ENCODE measurements around the gene FAM107A. TPM values are rescaled to one million over a fixed set of nuclear protein-coding genes. Genes with fewer than 3 reads are reported as not detected.
A peak's percentile ranks its signal among the peaks of the same experiment; 100 is the strongest.

Gene FAM107A
- total and polyA plus RNA-seq, 2 of the 13 experiments (the other 11 are each of a cell fraction or from before 2014, with no cell fraction given) = not detected

- no peak for TF ChIP-seq MZF1 (CRISPR knock-in tag; IDR thresholded peaks at IDR 0.05; ENCODE audit: borderline replicate concordance)
- no peak for TF ChIP-seq BRCA1 (CRISPR knock-in tag; IDR thresholded peaks at IDR 0.05)
- TF ChIP-seq RELA (CRISPR knock-in tag; IDR thresholded peaks at IDR 0.05) = no peak
- TF ChIP-seq BRF2 (CRISPR knock-in tag; IDR thresholded peaks at IDR 0.05) = no peak
- TF ChIP-seq FOXP1 (IDR thresholded peaks at IDR 0.05) = no peak
- no peak for TF ChIP-seq FOXP1 (CRISPR knock-in tag; IDR thresholded peaks at IDR 0.05)
- no peak for TF ChIP-seq ARID3A (IDR thresholded peaks at IDR 0.05; ENCODE audit: low read depth, low read length)
- TF ChIP-seq NFYC (CRISPR knock-in tag; IDR thresholded peaks at IDR 0.05) = peak; percentile 58
- TF ChIP-seq ZBTB3 (CRISPR knock-in tag; IDR thresholded peaks at IDR 0.05; ENCODE audit: borderline replicate concordance, low read depth) = no peak
- TF ChIP-seq FOXP4 (CRISPR knock-in tag; IDR thresholded peaks at IDR 0.05) = peak; percentile 25; the same call in 1 of the 2 replicates
- no peak for TF ChIP-seq E2F5 (CRISPR knock-in tag; conservative IDR thresholded peaks at IDR 0.05)
- peak; percentile 75 for TF ChIP-seq HNF1B (CRISPR knock-in tag; IDR thresholded peaks at IDR 0.05)
- no peak for TF ChIP-seq MIXL1 (CRISPR knock-in tag; IDR thresholded peaks at IDR 0.05)
- no peak for TF ChIP-seq SRF (IDR thresholded peaks at IDR 0.05; ENCODE audit: low read depth, low read length)
- TF ChIP-seq XRCC5 (optimal IDR thresholded peaks at IDR 0.05; ENCODE audit: low read length) = no peak
- TF ChIP-seq ZXDC (CRISPR knock-in tag; IDR thresholded peaks at IDR 0.05) = no peak
- no peak for TF ChIP-seq ARID2 (CRISPR knock-in tag; IDR thresholded peaks at IDR 0.05; ENCODE audit: borderline replicate concordance)
- TF ChIP-seq TBX3 (IDR thresholded peaks at IDR 0.05; ENCODE audit: borderline replicate concordance) = no peak
- TF ChIP-seq FLYWCH1 (CRISPR knock-in tag; IDR thresholded peaks at IDR 0.05) = no peak
- no peak for TF ChIP-seq ELF4 (CRISPR knock-in tag; IDR thresholded peaks at IDR 0.05; ENCODE audit: borderline replicate concordance)
- no peak for TF ChIP-seq ETV6 (CRISPR knock-in tag; conservative IDR thresholded peaks at IDR 0.05)
- TF ChIP-seq HOXA9 (CRISPR knock-in tag; IDR thresholded peaks at IDR 0.05; ENCODE audit: borderline replicate concordance) = no peak
Measured at GRCh38 chr3:58518291-58518789, 58.9 kb downstream of the FAM107A start (continued).

Data from HepG2 (cell line).